ENCODE measurements around the gene PTPRCAP.

DNA sequence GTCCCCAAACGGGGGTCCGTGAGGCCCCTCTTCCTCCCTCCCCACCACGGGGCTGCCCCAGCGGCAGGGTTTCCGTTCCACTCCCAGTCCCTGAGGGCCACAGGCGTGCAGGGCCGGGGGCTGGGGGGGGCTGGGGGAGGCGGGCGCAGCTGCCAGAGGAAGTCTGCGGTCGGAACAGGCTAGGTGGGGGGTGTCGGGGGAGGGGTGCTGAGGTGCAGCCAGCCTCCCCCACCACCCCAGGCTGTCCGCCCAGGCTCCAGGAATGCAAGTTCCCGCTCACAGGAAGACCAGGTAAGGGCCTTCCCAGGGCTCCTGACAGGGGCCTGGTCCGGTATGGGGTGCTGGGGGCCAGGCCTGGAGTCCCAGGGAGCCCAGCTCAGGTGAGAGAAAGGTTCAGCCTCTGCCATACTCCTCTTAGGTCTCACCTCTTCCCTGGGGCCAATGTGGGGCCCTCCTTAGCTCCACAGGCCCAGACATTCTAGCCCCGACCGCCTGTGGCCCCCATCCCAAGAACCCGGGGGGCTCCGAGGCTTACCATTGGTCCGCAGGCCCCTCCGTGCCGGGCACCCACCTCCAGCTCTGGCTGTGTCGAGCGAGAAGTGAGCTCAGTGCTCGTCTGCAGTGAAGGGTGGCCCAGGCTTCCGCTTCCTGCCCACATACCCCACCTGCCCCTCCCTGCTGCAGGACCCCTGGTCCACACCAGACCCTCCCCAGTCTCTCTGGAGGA, at the start of gene PTPRCAP:
- TF ChIP-seq, protein P1, sequence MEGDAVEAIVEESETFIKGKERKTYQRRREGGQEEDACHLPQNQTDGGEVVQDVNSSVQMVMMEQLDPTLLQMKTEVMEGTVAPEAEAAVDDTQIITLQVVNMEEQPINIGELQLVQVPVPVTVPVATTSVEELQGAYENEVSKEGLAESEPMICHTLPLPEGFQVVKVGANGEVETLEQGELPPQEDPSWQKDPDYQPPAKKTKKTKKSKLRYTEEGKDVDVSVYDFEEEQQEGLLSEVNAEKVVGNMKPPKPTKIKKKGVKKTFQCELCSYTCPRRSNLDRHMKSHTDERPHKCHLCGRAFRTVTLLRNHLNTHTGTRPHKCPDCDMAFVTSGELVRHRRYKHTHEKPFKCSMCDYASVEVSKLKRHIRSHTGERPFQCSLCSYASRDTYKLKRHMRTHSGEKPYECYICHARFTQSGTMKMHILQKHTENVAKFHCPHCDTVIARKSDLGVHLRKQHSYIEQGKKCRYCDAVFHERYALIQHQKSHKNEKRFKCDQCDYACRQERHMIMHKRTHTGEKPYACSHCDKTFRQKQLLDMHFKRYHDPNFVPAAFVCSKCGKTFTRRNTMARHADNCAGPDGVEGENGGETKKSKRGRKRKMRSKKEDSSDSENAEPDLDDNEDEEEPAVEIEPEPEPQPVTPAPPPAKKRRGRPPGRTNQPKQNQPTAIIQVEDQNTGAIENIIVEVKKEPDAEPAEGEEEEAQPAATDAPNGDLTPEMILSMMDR (IDR thresholded peaks at IDR 0.05) = no peak
- TF ChIP-seq, protein P2, sequence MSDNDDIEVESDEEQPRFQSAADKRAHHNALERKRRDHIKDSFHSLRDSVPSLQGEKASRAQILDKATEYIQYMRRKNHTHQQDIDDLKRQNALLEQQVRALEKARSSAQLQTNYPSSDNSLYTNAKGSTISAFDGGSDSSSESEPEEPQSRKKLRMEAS (IDR thresholded peaks at IDR 0.05; ENCODE audit: low read depth) = no peak
- no peak for TF ChIP-seq TAF1 (IDR thresholded peaks at IDR 0.05; ENCODE audit: borderline replicate concordance, low read depth, low read length)
- no peak for TF ChIP-seq POLR2AphosphoS5 (IDR thresholded peaks at IDR 0.05; ENCODE audit: low read depth, low read length)
- TF ChIP-seq CHD2 (IDR thresholded peaks at IDR 0.05; ENCODE audit: low read length, partially characterized antibody) = no peak
- no peak for TF ChIP-seq EZH2phosphoT487 (IDR thresholded peaks at IDR 0.05; ENCODE audit: borderline replicate concordance, low read depth)
- TF ChIP-seq, protein P3, sequence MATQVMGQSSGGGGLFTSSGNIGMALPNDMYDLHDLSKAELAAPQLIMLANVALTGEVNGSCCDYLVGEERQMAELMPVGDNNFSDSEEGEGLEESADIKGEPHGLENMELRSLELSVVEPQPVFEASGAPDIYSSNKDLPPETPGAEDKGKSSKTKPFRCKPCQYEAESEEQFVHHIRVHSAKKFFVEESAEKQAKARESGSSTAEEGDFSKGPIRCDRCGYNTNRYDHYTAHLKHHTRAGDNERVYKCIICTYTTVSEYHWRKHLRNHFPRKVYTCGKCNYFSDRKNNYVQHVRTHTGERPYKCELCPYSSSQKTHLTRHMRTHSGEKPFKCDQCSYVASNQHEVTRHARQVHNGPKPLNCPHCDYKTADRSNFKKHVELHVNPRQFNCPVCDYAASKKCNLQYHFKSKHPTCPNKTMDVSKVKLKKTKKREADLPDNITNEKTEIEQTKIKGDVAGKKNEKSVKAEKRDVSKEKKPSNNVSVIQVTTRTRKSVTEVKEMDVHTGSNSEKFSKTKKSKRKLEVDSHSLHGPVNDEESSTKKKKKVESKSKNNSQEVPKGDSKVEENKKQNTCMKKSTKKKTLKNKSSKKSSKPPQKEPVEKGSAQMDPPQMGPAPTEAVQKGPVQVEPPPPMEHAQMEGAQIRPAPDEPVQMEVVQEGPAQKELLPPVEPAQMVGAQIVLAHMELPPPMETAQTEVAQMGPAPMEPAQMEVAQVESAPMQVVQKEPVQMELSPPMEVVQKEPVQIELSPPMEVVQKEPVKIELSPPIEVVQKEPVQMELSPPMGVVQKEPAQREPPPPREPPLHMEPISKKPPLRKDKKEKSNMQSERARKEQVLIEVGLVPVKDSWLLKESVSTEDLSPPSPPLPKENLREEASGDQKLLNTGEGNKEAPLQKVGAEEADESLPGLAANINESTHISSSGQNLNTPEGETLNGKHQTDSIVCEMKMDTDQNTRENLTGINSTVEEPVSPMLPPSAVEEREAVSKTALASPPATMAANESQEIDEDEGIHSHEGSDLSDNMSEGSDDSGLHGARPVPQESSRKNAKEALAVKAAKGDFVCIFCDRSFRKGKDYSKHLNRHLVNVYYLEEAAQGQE (IDR thresholded peaks at IDR 0.05; ENCODE audit: low read depth, low read length) = no peak
- no peak for TF ChIP-seq GATA2 (CRISPR knock-in tag; IDR thresholded peaks at IDR 0.05)
- TF ChIP-seq RAD21 (IDR thresholded peaks at IDR 0.05; ENCODE audit: low read length) = no peak
- TF ChIP-seq GABPA (IDR thresholded peaks at IDR 0.05; ENCODE audit: low read depth) = no peak
